Hepatic stellate cell (primary cell): Measurements from ENCODE around the gene NUDT17.
"Not testable (repeated sequence)": the region's sequence is repeated elsewhere in the genome, so short reads cannot be mapped to it uniquely, and the experiment has no call there.

Source experiments
- DNase-seq: peaks from one replicate; pipeline ENCODE4 v3.0.0; 2011; ENCODE audit warnings: low spot score

The NUDT17 gene

GRCh38 chr1:145845514-145846161 lies at the start of gene NUDT17:
Gene NUDT17 (plus strand): TSS chr1:145845630. CDS start chr1:145845641, 11 bp downstream.
- peak; percentile 89 for DNase-seq

GRCh38 chr1:145796753-145797152 lies 48.7 kb upstream of the NUDT17 start:
- DNase-seq: no peak

GRCh38 chr1:145799806-145800205 lies 45.6 kb upstream of the NUDT17 start:
- DNase-seq: no peak

GRCh38 chr1:145804235-145805045 lies 41.0 kb upstream of the NUDT17 start:
- no peak for DNase-seq

- no peak for DNase-seq
These were observed 40.4 kb upstream of the NUDT17 start for GRCh38 chr1:145805057-145805456.

GRCh38 chr1:145806408-145806807 lies 39.0 kb upstream of the NUDT17 start:
- DNase-seq: no peak

- DNase-seq: no peak
These were observed 38.6 kb upstream of the NUDT17 start for GRCh38 chr1:145806844-145807243.

- not testable (repeated sequence) for DNase-seq
These were observed 32.2 kb upstream of the NUDT17 start for GRCh38 chr1:145812977-145813810.

- not testable (repeated sequence) for DNase-seq
These were observed 27.3 kb upstream of the NUDT17 start for GRCh38 chr1:145818095-145818494.

GRCh38 chr1:145822779-145823331 lies 22.6 kb upstream of the NUDT17 start:
- DNase-seq: not testable (repeated sequence)

GRCh38 chr1:145823565-145824498 lies 21.6 kb upstream of the NUDT17 start, which contains the start of the genes POLR3C and RNF115:
Gene POLR3C (plus strand): TSS chr1:145824200. CDS start chr1:145825777, 1,577 bp downstream.
Gene RNF115 (minus strand): TSS chr1:145824095. CDS start chr1:145823873, 222 bp downstream.
- DNase-seq: peak; percentile 87

GRCh38 chr1:145824499-145824842 lies 21.0 kb upstream of the NUDT17 start:
- no peak for DNase-seq

- DNase-seq: no peak
These were observed 19.4 kb upstream of the NUDT17 start for GRCh38 chr1:145826030-145826429.

GRCh38 chr1:145827966-145828365 lies 17.5 kb upstream of the NUDT17 start:
- no peak for DNase-seq

GRCh38 chr1:145828367-145829026 lies 16.9 kb upstream of the NUDT17 start:
- DNase-seq: no peak

GRCh38 chr1:145830810-145831209 lies 14.6 kb upstream of the NUDT17 start:
- not testable (repeated sequence) for DNase-seq

GRCh38 chr1:145837656-145838055 lies 7.8 kb upstream of the NUDT17 start:
- no peak for DNase-seq

- DNase-seq: no peak
These were observed 2.4 kb upstream of the NUDT17 start for GRCh38 chr1:145843031-145843430.

- DNase-seq: no peak
These were observed 301 bp upstream of the NUDT17 start for GRCh38 chr1:145845144-145845513.

GRCh38 chr1:145846201-145846612 lies 777 bp downstream of the NUDT17 start:
- DNase-seq: peak; percentile 55
